Right hindlimb (tissue), 1 donor: ENCODE results near the gene RLIM.
"Not testable (repeated sequence)": the region's sequence is repeated elsewhere in the genome, so short reads cannot be mapped to it uniquely, and the experiment has no call there.

Source experiments
- DNase-seq: peaks from one replicate; pipeline ENCODE4 v3.0.0-alpha.2; 2018

The RLIM gene

GRCh38 chrX:74614093-74614909 lies at the start of gene RLIM:
Gene RLIM, minus strand, starts transcription at chrX:74614624. Its CDS starts 18,647 bp downstream, at chrX:74595977.
- DNase-seq, result peak; percentile 97

- no peak for DNase-seq
Observed at GRCh38 chrX:74656079-74656745, 41.8 kb upstream of the RLIM start.

- not testable (repeated sequence) for DNase-seq
Observed at GRCh38 chrX:74654953-74655352, 40.5 kb upstream of the RLIM start.

GRCh38 chrX:74636749-74637314 lies 22.4 kb upstream of the RLIM start:
- no peak for DNase-seq

- DNase-seq, result peak; percentile 31
Observed at GRCh38 chrX:74613370-74614092, 893 bp downstream of the RLIM start.

GRCh38 chrX:74606799-74607198 lies 7.6 kb downstream of the RLIM start:
- no peak for DNase-seq

- no peak for DNase-seq
Observed at GRCh38 chrX:74606342-74606741, 8.1 kb downstream of the RLIM start.

GRCh38 chrX:74603040-74603439 lies 11.4 kb downstream of the RLIM start:
- DNase-seq, result no peak

- no peak for DNase-seq
Observed at GRCh38 chrX:74602142-74602541, 12.3 kb downstream of the RLIM start.

- DNase-seq, result no peak
Observed at GRCh38 chrX:74593593-74593992, 20.8 kb downstream of the RLIM start.

GRCh38 chrX:74585766-74586165 lies 28.7 kb downstream of the RLIM start:
- DNase-seq, result no peak

GRCh38 chrX:74579597-74580198 lies 34.7 kb downstream of the RLIM start:
- no peak for DNase-seq

- no peak for DNase-seq
Observed at GRCh38 chrX:74578137-74578536, 36.3 kb downstream of the RLIM start.

GRCh38 chrX:74557378-74557777 lies 57.0 kb downstream of the RLIM start:
- DNase-seq, result no peak

GRCh38 chrX:74551934-74552333 lies 62.5 kb downstream of the RLIM start:
- DNase-seq, result no peak

GRCh38 chrX:74550295-74550802 lies 64.1 kb downstream of the RLIM start:
- peak; percentile 86 for DNase-seq

- no peak for DNase-seq
Observed at GRCh38 chrX:74546984-74547383, 67.4 kb downstream of the RLIM start.

- DNase-seq, result no peak
Observed at GRCh38 chrX:74545880-74546523, 68.4 kb downstream of the RLIM start.

- no peak for DNase-seq
Observed at GRCh38 chrX:74540635-74541249, 73.7 kb downstream of the RLIM start.

- peak; percentile 62 for DNase-seq
Observed at GRCh38 chrX:74536832-74537371, 77.5 kb downstream of the RLIM start.

GRCh38 chrX:74536152-74536831 lies 78.1 kb downstream of the RLIM start:
- DNase-seq, result peak; percentile 95
